Lung microvascular endothelial cell (primary cell): ENCODE results near the gene CITED4. TPM values are rescaled to one million over a fixed set of nuclear protein-coding genes. Genes with fewer than 3 reads are reported as not detected.
A peak's percentile ranks its signal among the peaks of the same experiment; 100 is the strongest.

Experiments
- DNase-seq, 2 donors: peaks; one replicate each; pipeline versions ENCODE4 v3.0.0 to v3.0.0-alpha.2; 2010; ENCODE audit warnings: low read depth in 2 of 2
- total RNA-seq: library from RNA; depleted of rRNA; stranded (reverse); fragments of >200 nt; gene quantifications from 2 replicates; pipeline ENCODE4 v1.2.1, GENCODE V29; 2014

Gene CITED4
- total RNA-seq, 1 donor from 2014 or later, result 4.4 TPM

GRCh38 chr1:40886318-40887011 is 24.3 kb upstream of the CITED4 start:
- DNase-seq, result no peak

GRCh38 chr1:40884055-40884795 is 22.1 kb upstream of the CITED4 start:
- no peak for DNase-seq

GRCh38 chr1:40880813-40881549 is 18.8 kb upstream of the CITED4 start:
- peak in 1 of 2 donors; percentile 34 for DNase-seq

GRCh38 chr1:40879482-40880175 is 17.5 kb upstream of the CITED4 start:
- DNase-seq, result no peak

DNA sequence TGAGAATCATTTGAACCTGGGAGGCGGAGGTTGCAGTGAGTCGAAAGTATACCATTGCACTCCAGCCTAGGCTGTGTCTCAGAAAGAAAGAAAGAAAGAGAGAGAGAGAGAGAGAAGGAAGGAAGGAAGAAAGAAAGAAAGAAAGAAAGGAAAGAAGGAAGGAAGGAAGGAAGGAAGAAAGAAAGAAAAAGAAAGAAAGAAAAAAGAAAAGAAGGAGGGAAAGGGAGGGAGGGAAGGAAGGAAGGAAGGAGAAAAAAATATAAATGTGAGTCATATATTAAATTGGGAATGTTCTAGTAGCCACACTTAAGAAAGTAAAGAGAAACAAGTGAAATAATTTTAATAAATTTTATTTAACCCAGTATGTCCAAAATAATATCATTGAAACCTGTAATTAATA is 16.7 kb upstream of the CITED4 start:
- DNase-seq, result no peak

DNA sequence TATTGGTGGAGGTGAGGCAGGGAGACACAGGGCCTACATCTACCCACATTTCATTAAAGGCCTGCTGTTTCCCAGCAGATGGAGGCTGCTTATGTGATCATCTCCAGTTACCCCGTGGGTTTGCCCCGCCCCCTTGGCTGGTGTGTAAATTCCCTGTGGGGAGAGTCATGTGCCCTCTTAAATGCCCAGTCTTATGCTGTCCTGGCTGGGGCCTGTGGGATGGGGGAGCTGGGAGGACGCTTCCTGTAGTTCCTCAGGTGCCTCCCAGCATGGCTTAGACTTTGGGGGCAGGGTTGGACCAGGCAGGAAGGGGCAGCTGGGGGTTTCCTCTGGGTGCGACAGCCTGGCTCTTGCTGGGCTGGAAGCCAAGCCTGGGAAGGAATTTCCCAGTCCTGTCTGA is 15.5 kb upstream of the CITED4 start:
- DNase-seq, result peak; percentile 85 to 88

GRCh38 chr1:40876891-40877290 is 14.7 kb upstream of the CITED4 start:
- DNase-seq, result peak in 1 of 2 donors; percentile 40

DNA sequence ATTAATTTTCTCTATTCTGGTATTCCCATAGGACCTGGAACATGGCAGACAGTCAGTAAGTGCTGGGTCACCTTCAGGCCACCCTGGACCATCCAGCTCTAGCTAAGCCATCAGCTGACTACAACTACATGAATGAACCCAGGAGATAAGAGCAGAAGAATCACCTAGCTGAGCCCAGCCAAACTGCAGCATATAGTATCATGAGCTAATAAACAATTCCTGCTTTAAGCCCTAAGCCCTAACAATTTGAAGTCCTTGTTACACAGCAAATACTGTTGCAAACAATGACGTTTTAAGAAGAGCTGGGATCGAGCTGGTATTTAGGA is 14.2 kb upstream of the CITED4 start:
- DNase-seq, result no peak

GRCh38 chr1:40873863-40874472 is 11.8 kb upstream of the CITED4 start:
- DNase-seq, result no peak

- peak in 1 of 2 donors; percentile 24 for DNase-seq
These were observed 10.1 kb upstream of the CITED4 start for GRCh38 chr1:40872276-40872675.

GRCh38 chr1:40870135-40870728 is 8.1 kb upstream of the CITED4 start:
- DNase-seq, result peak in 1 of 2 donors; percentile 60

- DNase-seq, result peak; percentile 29 to 76
These were observed 6.0 kb upstream of the CITED4 start for GRCh38 chr1:40868051-40868723.

DNA sequence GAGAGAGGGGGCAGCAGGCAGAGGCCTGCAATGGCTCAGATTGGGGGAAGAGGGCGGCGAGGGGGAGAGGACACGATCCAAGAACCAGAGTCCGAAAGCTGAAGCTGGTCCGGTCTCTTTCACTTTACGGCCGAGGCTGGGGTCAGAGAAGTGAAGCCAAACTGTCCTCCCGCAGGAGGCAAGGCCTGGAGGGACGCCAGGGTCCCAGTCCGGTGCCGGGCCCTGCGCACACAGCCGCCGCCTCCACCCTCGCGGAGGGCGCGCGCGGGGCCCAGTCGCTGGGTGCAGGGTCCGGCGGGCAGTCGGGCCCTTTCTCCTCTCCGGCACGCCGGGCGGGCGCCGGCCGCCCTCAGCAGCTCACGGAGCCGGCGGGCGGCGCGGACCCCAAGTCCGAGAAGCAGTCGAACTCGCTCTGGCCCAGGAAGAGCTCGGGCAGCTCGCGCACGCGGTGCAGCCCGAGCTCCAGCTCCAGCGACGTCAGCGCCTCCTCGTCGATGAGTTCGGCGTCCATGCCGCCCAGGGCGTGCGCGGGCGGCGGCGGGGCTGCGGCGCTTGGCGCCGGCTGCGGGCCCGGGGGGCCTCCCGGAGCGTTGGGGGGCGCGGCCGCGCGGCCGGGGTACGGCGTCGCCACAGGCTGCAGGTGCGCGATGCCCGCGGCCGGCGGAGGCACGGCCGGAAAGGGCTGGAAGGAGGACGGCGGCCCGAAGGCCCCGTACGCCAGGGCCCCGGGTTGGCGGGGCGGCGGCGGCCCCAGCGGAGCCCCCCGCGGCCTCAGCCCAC is 749 bp downstream of the CITED4 start:
- DNase-seq, result peak; percentile 60 to 62

GRCh38 chr1:40860706-40861223 is 1.4 kb downstream of the CITED4 start:
- DNase-seq, result no peak

GRCh38 chr1:40858856-40859416 is 3.2 kb downstream of the CITED4 start:
- no peak for DNase-seq

GRCh38 chr1:40857737-40858136 is 4.4 kb downstream of the CITED4 start:
- no peak for DNase-seq

DNA sequence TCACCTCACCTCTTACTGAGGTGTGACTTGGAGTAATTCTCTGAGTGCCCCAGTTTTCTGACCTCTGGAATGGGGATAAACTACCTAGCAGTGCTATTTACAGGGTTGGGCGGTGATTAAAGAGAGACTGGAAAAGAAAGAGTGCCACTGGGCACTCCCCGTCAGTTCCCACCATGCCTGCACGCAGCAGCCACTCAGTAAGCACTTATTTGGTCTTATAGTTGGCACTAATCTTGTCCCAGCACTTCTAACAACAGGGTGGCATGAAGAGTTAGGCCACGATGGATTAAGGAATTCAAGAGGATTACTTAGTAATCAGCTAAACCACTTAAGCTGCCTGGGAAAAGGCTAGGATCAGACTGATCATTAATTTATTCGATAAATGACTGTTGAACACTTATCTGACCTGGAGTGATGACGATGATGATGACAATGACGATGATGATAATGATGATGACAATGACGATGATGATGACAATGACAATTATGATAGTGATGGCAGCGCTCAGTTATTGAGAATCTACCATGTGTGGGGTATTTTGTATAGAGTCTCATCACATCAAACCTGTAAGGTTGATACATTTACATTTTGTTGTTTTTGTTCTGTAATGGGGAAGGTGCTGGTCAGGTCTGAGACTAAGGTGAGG is 5.4 kb downstream of the CITED4 start:
- DNase-seq, result no peak

GRCh38 chr1:40856116-40856515 is 6.0 kb downstream of the CITED4 start:
- no peak for DNase-seq

DNA sequence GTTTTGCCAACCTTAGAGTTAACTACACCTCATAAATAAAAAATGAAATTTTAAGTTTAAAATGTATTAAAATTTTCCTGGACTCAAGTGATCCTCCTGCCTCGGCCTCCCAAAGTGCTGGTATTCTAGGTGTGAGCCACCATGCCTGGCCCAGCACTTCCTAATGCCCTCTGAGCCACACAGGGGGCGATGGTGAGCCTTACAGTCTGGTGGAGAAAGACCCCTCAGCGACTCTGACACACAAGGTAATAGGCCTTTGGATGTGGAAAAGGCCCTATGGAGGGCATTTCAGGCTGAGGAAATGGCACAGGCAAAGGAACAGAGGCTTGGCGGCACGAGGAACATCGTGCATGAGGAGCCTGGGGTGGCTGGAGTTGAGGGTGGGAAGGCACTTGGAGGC is 6.7 kb downstream of the CITED4 start:
- DNase-seq, result peak in 1 of 2 donors; percentile 41
